ENCODE results near the gene CRTAC1.

Gene CRTAC1

DNA sequence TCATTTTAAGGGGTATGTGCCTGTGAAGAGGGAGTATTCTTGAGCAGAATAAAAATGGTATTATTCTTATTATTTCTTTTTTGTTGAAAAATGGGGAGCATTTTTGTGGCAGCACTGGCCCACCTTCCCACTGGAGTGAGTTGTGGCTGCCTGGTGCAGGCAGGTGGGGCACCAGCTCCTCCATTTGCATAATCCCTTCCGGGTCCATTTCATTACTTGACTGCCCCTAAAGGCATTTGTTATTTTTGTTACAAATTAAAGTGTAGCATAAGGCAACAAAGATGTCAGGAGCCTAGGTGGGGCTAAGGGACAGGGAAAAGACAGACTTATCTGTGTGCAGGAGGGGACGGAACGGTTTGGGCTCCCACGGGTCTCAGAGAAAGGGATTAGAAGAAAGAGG is 154.0 kb downstream of the CRTAC1 start:
- in situ Hi-C loops (cut with MboI; ENCODE audit: low sequenced_read_pairs), result no loop called here

DNA sequence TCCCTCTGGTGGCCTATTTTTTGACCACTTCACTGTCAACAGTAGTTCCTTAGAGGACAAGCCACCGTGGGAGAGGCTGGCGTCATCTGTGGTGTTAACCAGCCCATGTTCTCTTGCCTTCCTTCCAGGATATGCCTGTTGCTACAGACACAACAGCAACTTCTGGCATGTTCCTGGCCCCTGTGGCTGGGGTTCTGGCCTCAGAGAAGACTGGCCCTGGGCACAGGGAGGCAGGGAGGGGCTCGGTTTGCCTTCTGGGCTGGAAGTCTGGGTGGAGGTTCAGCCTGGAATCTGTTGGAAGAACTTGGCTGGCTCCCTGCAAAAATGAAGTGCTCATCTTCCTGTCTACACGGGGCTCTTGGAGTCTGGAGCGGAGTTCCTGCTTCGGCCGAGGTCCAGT is 155.0 kb downstream of the CRTAC1 start:
- in situ Hi-C loops (cut with MboI; ENCODE audit: low sequenced_read_pairs), result no loop called here

DNA sequence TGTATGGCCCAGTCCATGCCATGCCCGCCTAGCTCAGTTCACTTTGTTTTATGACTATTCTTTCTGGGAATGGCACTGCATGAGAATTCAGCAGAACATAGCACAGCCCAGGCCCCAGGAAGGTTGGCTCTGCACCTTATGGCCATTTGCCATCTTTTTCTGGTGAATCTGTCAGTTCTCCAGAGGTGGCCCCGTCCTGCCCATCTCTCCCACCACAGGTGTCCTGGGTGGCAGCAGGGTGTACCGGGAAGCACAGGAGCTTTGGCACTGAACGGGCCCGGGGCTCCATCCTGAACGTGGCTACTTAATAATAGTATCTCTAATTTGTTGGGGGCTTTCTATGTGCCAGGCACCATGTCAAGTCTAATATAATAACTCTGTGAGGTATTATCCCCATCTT is 156.1 kb downstream of the CRTAC1 start:
- in situ Hi-C loops (cut with MboI; ENCODE audit: low sequenced_read_pairs), result no loop called here

DNA sequence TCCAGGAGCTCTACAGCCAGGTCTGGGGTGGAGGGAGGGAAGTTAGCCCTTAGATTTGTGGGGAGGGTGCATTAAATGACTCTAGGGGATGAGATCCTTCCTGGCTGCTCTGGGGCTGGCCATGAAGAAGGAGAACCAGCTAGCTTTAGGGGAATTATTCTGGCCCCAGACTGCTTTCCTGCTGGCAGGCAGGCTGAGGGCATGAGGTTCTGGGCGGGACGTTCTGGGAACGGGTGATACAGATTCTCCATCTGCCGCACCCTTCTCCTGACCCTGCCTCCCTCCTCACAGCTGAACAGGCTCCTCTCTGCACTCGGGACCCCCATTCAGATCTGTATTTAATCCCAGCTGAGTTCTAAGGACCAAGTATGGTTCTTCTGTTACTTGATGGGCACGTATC is 156.9 kb downstream of the CRTAC1 start:
- in situ Hi-C loops (cut with MboI; ENCODE audit: low sequenced_read_pairs), result no loop called here

DNA sequence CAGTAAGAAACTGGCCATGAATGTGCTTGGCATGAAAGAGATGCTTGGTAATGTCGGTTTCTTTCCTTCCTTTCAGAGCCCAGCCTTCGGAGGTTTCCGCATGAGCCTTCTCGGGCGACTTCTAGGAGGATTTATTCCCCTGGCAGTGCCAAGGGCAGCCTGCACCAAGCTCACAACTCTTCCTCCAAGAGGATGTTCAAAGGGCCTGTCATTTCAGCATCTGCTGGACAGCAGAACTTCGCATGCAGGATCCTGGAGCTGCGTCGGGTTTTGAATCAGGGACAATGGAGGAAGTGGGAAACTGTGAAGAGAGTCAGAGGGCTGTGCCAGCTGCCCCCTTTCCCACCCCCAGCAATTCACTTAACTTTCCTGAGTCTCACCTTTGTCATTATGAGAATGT is 159.4 kb downstream of the CRTAC1 start:
- in situ Hi-C loops (cut with MboI; ENCODE audit: low sequenced_read_pairs), result no loop called here

DNA sequence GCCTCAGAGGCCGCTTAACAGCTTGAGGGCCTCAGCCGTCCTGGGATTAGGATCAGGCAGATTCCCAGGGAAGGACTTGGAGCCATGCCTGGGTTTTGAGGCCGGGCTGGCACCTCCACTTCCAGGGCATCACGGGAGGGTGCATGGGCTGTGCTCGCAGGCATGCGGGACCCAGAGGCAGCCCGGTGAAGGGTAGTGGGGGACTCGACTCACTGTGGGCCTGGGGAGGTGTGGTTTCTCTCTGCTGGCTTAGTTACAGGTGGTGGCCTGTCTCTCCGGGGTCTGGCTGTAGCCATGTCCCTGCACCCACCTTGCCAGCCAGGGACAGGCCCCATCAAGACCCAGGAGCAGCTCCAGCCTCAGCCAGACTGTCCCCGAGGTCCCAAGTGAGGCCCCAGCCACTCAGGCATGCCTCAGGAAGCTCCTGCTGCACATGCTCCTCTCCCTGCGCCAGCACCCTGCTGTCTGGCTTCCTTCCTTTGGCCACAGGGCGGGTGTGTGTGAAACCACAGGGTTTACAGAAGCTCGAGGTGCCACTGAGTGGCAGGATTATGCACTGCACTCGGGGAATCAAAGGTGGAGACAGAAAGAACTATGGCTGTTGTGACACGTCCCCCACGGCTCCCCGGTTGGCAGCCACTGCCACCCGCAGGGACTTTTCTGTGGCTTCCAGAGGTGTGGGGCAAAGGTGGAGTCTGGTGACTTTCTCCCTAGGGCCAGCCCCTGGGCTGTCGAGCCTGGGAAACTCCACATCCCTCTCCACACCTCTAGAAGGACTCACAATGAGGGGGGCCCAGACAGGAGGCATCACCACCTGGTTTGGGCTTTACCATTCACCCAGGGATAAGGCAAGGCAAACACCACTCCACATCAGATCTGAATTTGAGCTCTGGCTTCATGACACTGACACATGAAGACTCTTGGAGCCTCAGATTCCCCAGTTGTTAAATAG is 161.1 kb downstream of the CRTAC1 start:
- in situ Hi-C loops (cut with MboI; ENCODE audit: low sequenced_read_pairs), result no loop called here

DNA sequence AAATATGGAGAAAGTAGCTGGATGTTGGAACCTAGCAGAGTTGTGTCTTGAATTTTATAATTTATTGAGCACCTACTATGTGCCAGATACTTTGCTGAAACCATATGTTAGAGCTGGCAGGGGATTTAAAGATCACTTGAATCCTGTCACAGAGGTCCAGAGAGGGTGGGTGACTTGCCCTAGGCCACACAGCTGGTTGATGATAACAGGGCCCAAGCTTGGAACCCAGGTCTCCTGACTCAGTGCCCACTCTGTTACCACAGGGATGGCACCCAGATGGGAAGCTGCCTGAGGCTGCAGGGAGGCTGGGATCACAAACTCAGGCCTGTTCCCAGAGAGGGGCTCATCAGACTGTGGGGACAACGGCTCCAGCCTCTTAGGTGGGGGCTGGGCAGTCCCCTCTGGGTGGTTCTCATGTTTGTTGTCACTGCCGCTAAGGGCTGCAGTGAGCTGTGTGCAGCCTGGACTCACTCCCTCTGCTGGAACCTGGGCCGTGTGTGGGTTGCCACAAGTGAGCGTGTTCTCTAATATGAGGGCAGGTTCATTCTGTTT is 162.2 kb downstream of the CRTAC1 start:
- in situ Hi-C loops (cut with MboI; ENCODE audit: low sequenced_read_pairs), result no loop called here

DNA sequence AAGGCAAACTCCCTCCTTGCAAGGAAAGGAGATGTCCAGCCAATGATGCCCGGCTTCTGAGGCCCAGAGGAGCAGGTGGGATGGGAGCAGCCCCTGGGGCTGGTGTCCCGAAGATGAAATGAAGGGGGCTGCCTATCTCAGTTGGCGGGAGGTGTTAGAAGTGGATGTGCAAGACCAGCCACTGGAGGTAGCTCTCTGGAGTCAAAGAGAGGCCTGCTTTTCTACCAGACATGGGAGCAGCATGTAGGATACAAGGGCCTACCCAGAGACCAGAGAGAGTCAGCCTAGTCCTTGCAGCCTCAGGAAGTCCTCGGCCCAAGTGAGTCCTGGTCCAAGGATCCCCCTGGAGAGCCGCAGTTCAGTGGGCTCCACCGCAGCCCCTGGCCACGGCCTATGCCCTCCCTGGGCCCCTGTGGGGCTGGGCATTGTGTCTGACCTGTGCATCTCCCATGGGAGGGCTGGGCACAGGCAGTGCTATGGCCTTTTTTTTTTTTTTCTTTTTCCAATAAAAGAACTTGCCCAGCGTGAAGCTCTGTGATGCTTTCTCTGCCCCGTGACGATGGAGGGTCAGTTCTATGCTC is 163.1 kb downstream of the CRTAC1 start:
- in situ Hi-C loops (cut with MboI; ENCODE audit: low sequenced_read_pairs), result no loop called here

DNA sequence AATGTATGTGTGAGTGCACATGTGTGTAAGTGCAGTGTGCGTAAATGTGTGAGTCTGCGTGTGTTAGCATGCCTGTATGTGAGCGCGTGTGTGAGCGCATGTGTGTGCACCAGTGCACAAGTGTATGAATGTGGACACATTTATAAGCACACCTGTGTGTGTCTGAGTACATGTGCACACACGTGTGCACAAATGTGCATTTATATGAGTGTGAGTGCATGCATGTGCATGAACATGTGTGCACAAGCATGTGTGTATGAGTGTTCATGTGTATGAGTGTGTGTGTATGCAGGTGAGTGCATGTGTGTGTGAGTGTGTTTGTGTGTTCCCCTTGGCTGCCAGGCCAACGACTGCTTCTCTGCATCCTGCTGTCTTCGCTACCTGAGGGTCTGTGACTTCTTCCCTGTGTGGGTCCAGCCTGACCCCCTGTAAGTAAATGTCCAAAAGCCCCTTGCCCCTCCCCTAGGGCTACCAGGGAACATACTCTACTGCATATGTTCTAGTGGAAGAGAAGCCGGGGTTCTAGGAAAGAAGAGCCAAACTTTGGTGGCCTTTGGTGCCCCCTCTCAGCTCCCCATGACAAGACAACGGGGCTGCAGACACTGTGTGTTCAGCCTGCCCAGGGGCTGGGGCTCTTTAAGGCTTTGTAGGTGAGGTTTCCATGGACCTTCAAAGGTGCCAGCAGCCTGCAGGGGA is 163.7 kb downstream of the CRTAC1 start:
- in situ Hi-C loops (cut with MboI; ENCODE audit: low sequenced_read_pairs), result no loop called here

DNA sequence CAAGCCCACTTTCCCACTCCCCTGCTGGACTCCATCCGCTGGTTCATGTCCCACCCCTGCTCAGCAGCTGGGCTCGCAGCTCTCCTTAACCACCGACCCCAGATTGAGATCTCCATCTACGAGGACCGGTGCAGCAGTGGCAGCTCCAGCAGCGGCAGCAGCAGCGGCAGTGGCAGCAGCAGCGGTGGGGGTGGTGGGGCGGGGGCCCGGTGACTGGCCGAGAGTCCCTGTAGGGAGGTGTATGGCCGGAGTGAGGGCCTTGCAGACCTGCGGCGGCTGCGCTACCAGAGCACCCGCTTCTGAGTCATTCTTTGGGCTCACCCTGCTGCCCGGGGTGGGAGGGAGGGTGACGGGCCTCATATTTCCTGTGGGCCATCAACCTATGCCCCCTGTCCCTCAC is 164.9 kb downstream of the CRTAC1 start:
- in situ Hi-C loops (cut with MboI; ENCODE audit: low sequenced_read_pairs), result no loop called here

DNA sequence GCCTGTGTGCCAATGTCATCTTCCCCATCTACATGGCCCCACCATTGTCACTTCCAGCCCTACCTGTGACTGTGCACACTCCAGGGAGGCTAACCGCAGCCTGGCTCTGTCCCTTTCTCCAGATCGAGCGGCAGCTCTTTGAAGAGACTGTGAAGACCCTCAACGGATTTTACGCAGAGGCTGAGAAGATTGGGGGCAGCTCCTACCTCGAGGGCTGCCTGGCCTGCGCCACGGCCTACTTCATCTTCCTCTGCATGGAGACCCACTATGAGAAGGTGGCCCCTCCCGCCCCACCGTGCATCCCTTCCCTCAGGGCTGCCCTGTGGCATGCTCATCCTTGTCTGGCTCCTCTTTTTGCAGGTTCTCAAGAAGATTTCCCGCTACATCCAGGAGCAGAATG is 166.6 kb downstream of the CRTAC1 start:
- in situ Hi-C loops (cut with MboI; ENCODE audit: low sequenced_read_pairs), result no loop called here

DNA sequence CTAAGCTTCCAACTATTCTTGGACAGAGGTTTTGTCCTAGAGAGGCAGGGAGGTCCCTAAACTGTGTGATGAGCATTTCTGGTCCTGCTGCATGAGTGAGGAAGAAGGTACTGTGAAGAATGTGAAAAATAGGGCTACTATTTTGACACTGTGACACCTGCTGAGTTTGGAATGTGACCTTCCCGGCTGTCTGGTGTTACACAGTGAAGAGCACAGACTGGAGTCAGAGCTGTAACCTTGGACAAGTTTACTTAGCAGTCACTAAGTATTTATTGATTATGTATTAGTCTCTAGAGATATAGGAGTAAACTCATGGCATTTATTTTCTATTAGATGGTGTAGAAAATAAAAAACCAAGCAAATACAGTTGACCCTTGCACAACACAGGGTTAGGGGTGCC is 168.5 kb downstream of the CRTAC1 start:
- in situ Hi-C loops (cut with MboI; ENCODE audit: low sequenced_read_pairs), result no loop called here

DNA sequence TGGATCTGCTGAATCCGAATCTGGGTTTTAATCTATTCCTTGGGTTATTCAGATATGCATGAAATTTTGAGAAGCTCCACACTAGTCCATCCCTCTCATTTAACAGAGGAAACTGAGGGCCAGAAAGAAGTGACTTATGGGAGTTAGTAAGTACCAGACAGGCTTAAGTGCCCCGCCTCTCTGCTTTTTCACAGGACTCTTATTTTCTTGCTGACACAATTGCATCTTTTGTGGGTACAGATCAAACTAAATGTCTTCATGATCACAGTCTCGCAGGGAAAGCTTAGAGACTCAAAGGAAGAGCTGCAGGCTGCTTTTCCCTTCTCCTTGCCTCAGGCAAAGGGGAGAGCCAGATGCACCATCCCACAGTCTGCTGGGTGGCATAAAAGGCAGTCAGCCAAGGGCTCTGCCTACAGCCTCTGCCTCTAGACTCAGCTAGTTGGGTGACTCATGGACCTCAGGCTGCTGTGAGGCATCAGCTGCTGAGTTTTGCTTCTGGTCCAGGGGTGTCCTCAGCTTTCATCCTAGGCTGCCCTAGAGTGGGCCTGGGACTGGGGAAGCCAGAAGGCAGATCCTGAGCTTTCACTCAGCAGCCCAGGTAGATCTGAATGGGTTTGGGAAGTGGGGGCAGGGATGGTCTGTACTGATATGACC is 169.2 kb downstream of the CRTAC1 start:
- in situ Hi-C loops (cut with MboI; ENCODE audit: low sequenced_read_pairs), result no loop called here

DNA sequence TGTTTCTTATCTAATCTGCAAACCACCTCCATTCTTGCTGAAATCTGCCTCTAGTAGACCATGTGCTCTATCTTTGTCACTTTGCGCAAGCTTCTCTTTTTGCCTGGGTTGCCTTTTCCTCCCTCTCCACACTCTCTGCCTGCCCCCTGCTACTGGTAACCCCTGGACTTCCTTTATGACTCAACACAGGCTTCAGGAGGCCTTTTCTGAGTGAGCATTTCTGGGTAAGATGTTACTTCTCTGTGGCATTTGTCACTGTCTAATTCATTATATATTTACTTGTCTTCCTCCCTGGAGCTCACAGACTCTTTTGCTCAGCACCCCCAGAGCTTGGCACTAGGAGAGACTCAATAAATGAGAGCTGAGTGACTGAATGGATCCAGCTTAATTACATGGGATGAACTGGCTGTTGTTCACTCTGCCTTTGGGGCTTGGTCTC is 172.4 kb downstream of the CRTAC1 start:
- in situ Hi-C loops (cut with MboI; ENCODE audit: low sequenced_read_pairs), result no loop called here

DNA sequence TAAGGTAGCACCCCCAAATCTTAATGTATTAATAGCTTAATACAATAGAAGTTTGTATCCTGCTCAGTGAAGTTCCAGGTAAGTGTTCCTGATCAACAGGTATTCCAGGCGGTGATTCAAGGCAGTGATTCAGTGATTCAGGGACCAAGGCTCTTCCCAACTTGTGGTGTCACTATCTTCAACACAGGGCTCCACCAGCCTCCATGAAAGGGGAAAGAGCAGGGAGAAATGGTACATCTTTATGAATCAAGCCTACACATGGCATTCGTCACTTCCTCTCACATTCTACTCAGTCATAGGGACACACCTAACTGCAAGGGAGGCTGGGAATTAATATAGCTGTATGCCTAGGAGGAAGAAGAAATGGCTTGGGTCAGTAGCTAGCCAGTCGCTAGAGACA is 175.7 kb downstream of the CRTAC1 start:
- in situ Hi-C loops (cut with MboI; ENCODE audit: low sequenced_read_pairs), result no loop called here

DNA sequence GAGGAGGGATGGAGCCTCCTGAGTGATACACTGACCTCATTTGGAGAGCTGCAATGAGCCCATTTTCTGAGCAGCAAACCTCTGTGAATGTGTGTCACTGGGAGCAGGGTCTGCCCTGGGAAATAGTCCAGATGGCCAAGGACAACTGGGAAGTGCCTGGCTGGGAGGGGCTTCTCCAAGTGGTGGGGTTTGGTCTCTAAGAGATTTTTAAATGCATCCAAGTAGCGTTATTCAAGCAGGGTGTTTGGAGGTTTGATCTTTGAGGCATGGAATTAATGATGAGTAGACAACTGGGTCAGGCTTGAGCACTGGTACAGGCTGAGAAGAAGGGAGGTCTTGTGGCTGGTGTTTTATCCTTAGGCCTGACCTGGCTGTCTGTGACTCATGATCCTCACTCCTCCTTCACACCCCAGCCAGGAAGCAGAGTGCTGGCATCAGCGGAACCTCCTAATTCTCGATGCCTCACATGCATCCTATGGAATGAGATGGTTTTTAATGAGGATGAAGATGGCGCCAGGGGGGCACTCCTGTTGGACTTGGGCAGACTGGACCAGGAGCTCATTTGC is 177.5 kb downstream of the CRTAC1 start:
- in situ Hi-C loops (cut with MboI; ENCODE audit: low sequenced_read_pairs), result no loop called here

DNA sequence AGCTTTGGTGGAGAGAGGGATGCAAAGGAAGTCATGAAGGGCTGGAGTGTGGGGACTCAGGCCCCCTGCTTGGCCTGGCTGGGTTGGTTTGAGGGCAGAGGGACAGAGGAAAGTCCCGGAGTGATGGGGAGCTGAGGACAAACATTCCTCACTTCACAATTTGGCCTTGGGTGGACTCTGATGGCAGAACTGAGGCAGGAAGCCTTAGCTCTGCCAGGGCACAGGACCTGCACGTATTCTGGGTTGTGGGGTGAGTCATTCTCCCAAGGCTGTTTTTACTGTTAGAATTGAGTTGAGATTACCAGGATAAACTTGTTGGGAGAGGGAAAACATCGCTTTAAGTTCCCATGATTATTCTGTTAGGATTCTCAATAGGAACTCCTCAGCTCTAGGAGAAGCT is 178.1 kb downstream of the CRTAC1 start:
- in situ Hi-C loops (cut with MboI; ENCODE audit: low sequenced_read_pairs), result no loop called here

DNA sequence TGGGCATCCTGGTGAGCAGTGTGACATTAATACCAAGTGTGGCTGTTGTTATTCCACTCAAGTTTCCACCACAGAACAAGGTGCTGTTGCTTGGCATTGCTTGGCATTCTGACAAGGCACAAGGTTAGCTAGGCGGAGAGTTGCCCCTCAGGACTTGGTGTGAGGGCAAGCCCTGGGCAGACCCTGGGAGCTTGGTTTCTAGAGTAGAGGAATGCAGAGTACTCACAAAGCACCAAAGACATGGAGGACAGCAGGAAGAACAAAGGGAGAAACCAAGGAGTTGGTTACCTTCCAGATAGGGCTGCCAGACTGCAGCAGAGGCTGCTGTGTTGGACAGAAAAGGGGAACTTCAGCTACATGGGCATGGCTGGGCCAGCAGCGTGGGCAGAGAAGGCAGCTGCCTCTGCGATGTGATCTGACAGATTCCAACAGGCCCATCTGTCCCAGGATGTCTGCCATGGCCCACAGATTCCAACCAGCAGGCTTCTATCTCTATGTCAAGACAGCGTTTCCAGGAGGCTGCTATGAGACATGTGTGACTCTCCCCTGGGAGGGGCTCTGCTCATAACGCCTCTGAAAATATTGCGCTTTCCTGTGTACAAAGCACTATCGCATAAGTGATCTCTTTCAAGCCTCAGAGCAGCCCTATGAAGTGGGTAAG is 178.9 kb downstream of the CRTAC1 start:
- in situ Hi-C loops (cut with MboI; ENCODE audit: low sequenced_read_pairs), result no loop called here

DNA sequence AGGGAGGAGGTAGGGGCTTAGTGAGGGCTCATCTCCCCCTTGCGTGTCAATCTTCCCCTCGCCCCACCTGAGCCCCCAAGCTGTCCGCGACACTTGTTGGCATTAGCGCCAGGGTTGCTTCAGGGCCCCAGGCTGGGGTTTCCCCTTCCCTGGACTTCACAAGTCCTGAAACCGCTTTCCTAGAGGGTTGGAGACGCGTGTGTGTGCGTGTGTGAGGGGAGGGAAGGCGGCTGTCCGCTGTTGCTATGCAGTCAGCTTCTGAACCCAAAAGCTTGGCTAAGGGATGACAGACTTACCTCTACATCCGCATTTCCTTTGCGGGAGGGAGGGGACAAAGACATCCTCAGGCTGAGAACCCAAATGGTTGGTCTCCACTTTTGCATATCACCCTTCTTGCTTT is 180.0 kb downstream of the CRTAC1 start:
- in situ Hi-C loops (cut with MboI; ENCODE audit: low sequenced_read_pairs), result no loop called here

DNA sequence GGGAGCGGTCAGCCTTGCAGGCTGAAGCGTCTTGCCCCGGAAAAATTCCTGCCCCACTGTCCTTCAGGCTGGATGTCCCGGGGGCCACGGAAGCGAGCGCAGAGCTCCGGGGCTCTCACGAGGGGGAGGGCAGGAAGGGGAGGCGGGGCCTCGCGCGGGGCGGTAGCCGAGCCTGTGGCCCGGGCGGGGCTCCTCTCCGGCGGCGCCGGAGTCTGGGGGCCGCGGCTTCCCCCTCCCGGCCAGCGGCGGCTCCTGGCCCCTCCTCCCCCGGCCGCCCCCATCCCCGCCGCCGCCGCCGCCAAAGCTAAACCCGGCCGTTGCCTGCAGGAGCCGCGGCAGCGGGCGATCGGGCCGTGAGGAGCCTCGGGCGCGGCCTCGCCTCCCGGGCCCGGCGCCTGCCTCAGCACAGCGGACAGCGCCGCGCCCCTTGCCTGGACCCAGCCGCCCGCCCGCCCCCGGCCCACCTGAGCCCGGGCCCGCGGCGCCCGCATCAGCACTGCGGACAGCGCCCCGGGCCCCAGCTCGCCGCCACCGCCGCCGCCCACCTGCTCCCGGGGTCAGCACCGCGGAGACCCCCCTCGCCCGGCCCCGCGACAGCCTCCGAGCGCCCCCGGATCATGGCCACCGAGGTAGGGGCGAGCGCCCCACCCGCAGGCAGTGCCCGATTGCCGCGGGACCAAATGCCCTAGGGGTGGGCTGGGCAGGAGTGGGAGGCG is 180.6 kb downstream of the CRTAC1 start, which contains the start of gene GOLGA7B:
TSS of gene GOLGA7B (plus strand) at position 157 of the 716 bp plus-strand sequence. CDS start at position 618, 461 bp downstream.
- in situ Hi-C loops (cut with MboI; ENCODE audit: low sequenced_read_pairs), result no loop called here

Measured in HL-60/S4 treated with retinoic acid at 250 ng/mL for 4 days and 3 days (cell line).